T-cell (primary cell): ENCODE data around the gene RNF217. TPM values are rescaled to one million over a fixed set of nuclear protein-coding genes. Genes with fewer than 3 reads are reported as not detected.

ENCODE experiments used
- ATAC-seq, 4 experiments: fragments of 200-7000 bp in 3 of 4; fragments of 150-1000 bp in 1 of 4; cut with Tn5 transposase; replicated peaks in 1 of 4; 1 replicate in 3 of 4; 2 replicates in 1 of 4; pipeline ENCODE4 v1.10.0; 2021; ENCODE audit warnings: moderate library complexity in 3 of 4, mild to moderate bottlenecking in 2 of 4, moderate number of reproducible peaks in 1 of 4
- CTCF ChIA-PET, 2 donors: fragments of 300-600 bp; sonication (Branson Sonifier 250); formaldehyde crosslinking; loops; one replicate each; lab custom pipeline; 2022; ENCODE audit warnings: antibody characterized with exemption in 2 of 2; lab: Charles Lee
- POLR2A ChIA-PET, 2 donors: fragments of 300-600 bp; sonication (Branson Sonifier 250); formaldehyde crosslinking; loops; one replicate each; lab custom pipeline; 2022; ENCODE audit warnings: antibody characterized with exemption in 2 of 2; lab: Charles Lee
- DNase-seq, 35 experiments: peaks; one replicate each; pipeline versions ENCODE4 v3.0.0 to v3.0.0-alpha.2; 2013 to 2023
- H3K27ac ChIP-seq: one replicate; pipeline ENCODE4 v1.5.1; 2013; ENCODE audit warnings: low read length
- H3K27me3 ChIP-seq, 2 experiments: replicated peaks in 1 of 2; 1 replicate in 1 of 2; 2 replicates in 1 of 2; pipeline versions ENCODE4 v1.6.1 to v1.7.0; 2013; ENCODE audit warnings: low read length in 1 of 2, mixed read lengths in 1 of 2; ENCODE audit not compliant: control insufficient read depth in 2 of 2, insufficient read depth in 2 of 2; ENCODE audit errors: extremely low read depth in 1 of 2
- H3K36me3 ChIP-seq, 2 donors: 1 replicate in 1 of 2; 2 replicates in 1 of 2; pipeline versions ENCODE4 v1.6.1 to v1.7.0; 2013; ENCODE audit warnings: low read length in 1 of 2; ENCODE audit not compliant: control insufficient read depth in 2 of 2, insufficient read depth in 1 of 2; ENCODE audit errors: extremely low read depth in 1 of 2
- H3K4me1 ChIP-seq, 2 experiments: 1 replicate in 1 of 2; 2 replicates in 1 of 2; pipeline versions ENCODE4 v1.6.1 to v1.7.0; 2013; ENCODE audit warnings: low read length in 2 of 2, mixed read lengths in 1 of 2; ENCODE audit not compliant: insufficient read depth in 2 of 2, control insufficient read depth in 1 of 2; ENCODE audit errors: extremely low read depth in 1 of 2
- H3K4me3 ChIP-seq, 2 donors: 1 replicate in 1 of 2; 2 replicates in 1 of 2; pipeline versions ENCODE4 v1.5.1 to v1.7.0; 2013; ENCODE audit warnings: mild to moderate bottlenecking in 2 of 2, low read length in 1 of 2, moderate library complexity in 1 of 2; ENCODE audit not compliant: control insufficient read depth in 1 of 2; ENCODE audit errors: extremely low read depth in 1 of 2
- H3K9me3 ChIP-seq: 2 replicates; pipeline ENCODE4 v1.7.0; 2013
- H3K27ac Mint-ChIP-seq, 2 donors: one replicate each; pipeline ENCODE4 v1.8.0; 2020 to 2021; ENCODE audit warnings: mild to moderate bottlenecking in 2 of 2, mixed read lengths in 2 of 2
- H3K27me3 Mint-ChIP-seq, 2 donors: one replicate each; pipeline ENCODE4 v1.8.0; 2021 to 2022; ENCODE audit warnings: mixed read lengths in 2 of 2
- H3K36me3 Mint-ChIP-seq: one replicate; pipeline ENCODE4 v1.8.0; 2021; ENCODE audit warnings: mixed read lengths
- H3K4me1 Mint-ChIP-seq, 3 donors: one replicate each; pipeline ENCODE4 v1.8.0; 2020 to 2022; ENCODE audit warnings: mixed read lengths in 3 of 3, mild to moderate bottlenecking in 1 of 3
- H3K4me3 Mint-ChIP-seq, 3 donors: one replicate each; pipeline ENCODE4 v1.8.0; 2020 to 2022; ENCODE audit warnings: mild to moderate bottlenecking in 3 of 3, mixed read lengths in 3 of 3, moderate library complexity in 3 of 3
- H3K9me3 Mint-ChIP-seq, 3 donors: one replicate each; pipeline ENCODE4 v1.8.0; 2020 to 2022; ENCODE audit warnings: mixed read lengths in 3 of 3
- WGBS: methylation state at CpG from one replicate; pipeline ENCODE4 v1.1.5; 2013; ENCODE audit warnings: missing lambda C conversion rate; ENCODE audit not compliant: insufficient coverage; 5-methylcytosine and 5-hydroxymethylcytosine counted together
- total RNA-seq, 35 experiments: library from RNA in 6 of 35; stranded (reverse) in 6 of 35; fragments of 120-200 nt in 1 of 35; gene quantifications; one replicate each; pipeline versions ENCODE4 v1.2.1 to v1.2.4 and lab custom pipeline; 2013 to 2026

RNF217 gene
- total RNA-seq, 5 donors from 2014 or later (not counting 1 experiment from before 2014, with no cell fraction given) = 0.16 to 0.89 (median 0.59) TPM

DNA sequence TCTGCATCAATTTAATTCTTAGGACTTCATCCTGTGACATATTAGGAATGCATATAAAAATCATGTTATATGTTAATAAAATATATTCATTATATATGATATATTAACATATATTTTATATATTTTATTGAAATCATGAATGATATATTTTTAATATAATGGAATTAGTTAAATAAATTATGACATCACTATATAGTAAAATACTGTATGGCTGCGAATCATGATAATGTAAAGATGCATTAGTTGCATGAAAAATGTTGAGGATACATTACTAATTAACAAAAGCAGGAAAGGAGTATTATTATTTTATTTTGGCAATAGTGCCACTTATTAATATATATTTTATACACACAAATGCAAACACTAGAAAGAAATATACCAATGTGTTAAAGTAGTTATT is 8.4 kb upstream of the RNF217 start:
- no peak overlapping the region for H3K27ac ChIP-seq
- ChIA-PET CTCF (no interaction called here), POLR2A (no interaction called here)
- WGBS = no CpG with 5 or more reads among the region's 1 CpG
- H3K36me3 Mint-ChIP-seq = no peaks in the 10 kb centered on the region
- no peaks in the 10 kb centered on the region for H3K9me3 ChIP-seq
- peaks cover 0 to 14% of the 10 kb centered on the region in 2 experiments for H3K27me3 ChIP-seq
- H3K4me1 Mint-ChIP-seq = no peaks in the 10 kb centered on the region
- H3K9me3 Mint-ChIP-seq = peaks cover 0 to 3% (median 0%) of the 10 kb centered on the region in 3 donors
- H3K4me3 Mint-ChIP-seq = no peak overlapping the region
- peaks cover 14 to 21% of the 10 kb centered on the region in 2 donors for H3K27me3 Mint-ChIP-seq
- no peaks in the 10 kb centered on the region for H3K36me3 ChIP-seq
- no peak for DNase-seq
- H3K4me1 ChIP-seq = no peaks in the 10 kb centered on the region
- H3K4me3 ChIP-seq = no peak overlapping the region
- H3K27ac Mint-ChIP-seq = no peak overlapping the region
- no peak for ATAC-seq

DNA sequence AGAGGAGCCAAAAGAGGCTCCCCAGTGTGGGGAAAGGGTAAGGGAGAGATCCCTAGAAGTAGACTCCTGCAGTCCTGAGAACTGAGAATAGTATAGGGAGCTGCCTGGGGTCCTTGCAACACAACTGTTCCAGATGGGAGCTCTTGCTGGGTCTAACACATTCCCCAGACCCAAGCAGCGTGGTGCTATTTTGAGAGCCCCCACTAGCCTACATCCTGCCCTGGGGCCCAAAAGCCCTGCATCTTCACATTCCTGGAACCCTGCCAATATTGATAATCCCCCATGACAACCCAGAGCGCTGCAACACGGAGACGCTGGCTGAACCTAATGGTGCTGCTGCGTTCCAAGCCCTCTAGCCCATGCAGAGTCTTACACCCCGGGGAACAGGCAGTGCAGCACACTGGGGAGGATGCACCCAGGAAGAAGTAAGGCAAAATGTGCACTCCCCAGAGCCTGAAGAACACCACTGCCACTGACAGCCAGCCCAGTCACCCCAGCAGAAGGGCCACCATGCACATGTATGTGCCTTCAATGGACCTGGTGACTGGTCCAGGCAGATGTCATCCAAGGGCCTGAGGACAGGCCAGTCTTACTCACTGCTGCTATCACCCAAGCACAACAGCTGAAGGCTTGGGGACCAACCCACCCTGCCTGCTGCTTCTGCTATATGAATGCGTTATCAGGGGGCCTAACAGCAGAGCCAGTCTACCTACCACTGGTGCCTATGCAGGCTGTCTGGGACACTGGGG is 7.0 kb upstream of the RNF217 start:
- peaks cover 0 to 3% (median 3%) of the 10 kb centered on the region in 3 donors for H3K9me3 Mint-ChIP-seq
- no peaks in the 10 kb centered on the region for H3K36me3 ChIP-seq

DNA sequence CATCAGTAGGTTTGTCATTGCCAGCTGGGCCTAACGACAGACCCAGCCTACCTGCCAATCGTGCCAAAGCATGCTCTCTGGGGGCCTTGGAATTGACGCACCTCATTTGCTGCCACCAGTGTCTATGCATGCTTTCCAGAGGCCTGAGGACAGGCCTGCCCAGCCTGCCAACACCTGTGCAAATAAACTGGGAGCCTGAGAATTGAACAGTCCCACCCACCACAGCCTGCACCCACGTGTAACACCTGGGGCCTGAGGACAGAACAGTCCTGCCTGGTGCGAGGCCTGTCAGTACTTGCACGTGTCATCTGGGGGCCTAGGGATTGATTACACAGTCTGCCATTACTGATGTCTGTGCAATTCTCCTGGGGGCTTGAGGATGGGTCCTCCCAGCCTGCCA is 6.2 kb upstream of the RNF217 start:
- H3K27ac ChIP-seq = no peak overlapping the region
- Mint-ChIP-seq H3K4me1 (peaks cover 0 to under 1% (median under 1%) of the 10 kb centered on the region in 3 donors), H3K27ac (no peak overlapping the region), H3K4me3 (no peak overlapping the region), H3K27me3 (peaks cover 28 to 30% of the 10 kb centered on the region in 2 donors), H3K9me3 (peaks cover 0 to 3% (median 3%) of the 10 kb centered on the region in 3 donors), H3K36me3 (no peaks in the 10 kb centered on the region)
- no peak for DNase-seq
- peaks cover 0 to 14% of the 10 kb centered on the region in 2 experiments for H3K27me3 ChIP-seq
- H3K9me3 ChIP-seq = no peaks in the 10 kb centered on the region
- POLR2A ChIA-PET = no interaction called here
- no peak for ATAC-seq
- no peaks in the 10 kb centered on the region for H3K4me1 ChIP-seq
- no peak overlapping the region for H3K4me3 ChIP-seq
- H3K36me3 ChIP-seq = no peaks in the 10 kb centered on the region
- WGBS = 76% methylated on average over 5 of the region's 6 CpGs
- CTCF ChIA-PET = no interaction called here

More for the DNA sequence above, 7.0 kb upstream of the RNF217 start:
- POLR2A ChIA-PET = no interaction called here
- CTCF ChIA-PET = no interaction called here
- ATAC-seq = no peak
- no peak overlapping the region for H3K27ac ChIP-seq
- no peak for DNase-seq
- H3K27me3 ChIP-seq = peaks cover 0 to 14% of the 10 kb centered on the region in 2 experiments
- Mint-ChIP-seq H3K4me1 (no peaks in the 10 kb centered on the region), H3K4me3 (no peak overlapping the region), H3K27me3 (peaks cover 21 to 23% of the 10 kb centered on the region in 2 donors), H3K36me3 (no peaks in the 10 kb centered on the region), H3K27ac (no peak overlapping the region)
- H3K9me3 ChIP-seq = no peaks in the 10 kb centered on the region
- 81% methylated on average over 7 of the region's 7 CpGs for WGBS
- no peak overlapping the region for H3K4me3 ChIP-seq
- no peaks in the 10 kb centered on the region for H3K4me1 ChIP-seq

DNA sequence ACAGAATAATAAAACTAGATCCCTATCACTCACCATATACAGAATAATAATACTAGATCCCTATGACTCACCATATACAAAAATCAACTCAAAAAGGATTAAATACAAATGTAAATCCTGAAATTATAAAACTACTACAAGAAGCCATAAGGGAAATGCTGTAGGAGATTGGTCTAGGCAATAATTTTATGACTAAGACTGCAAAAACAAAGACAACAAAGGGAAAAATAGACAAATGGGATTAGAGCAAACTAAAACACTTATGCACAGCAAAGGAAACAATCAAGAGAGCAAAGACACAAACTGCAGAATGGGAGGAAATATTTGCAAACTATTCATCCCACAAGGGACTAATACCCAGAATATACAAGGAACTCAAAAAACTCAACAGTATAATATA is 4.1 kb upstream of the RNF217 start:
- Histone ChIP-seq H3K4me3 (no peak overlapping the region), H3K36me3 (no peaks in the 10 kb centered on the region), H3K27ac (no peak overlapping the region), H3K9me3 (no peaks in the 10 kb centered on the region), H3K4me1 (peaks cover 2 to 8% of the 10 kb centered on the region in 2 experiments), H3K27me3 (peaks cover 0 to 24% of the 10 kb centered on the region in 2 experiments)
- H3K27me3 Mint-ChIP-seq = peaks cover 37 to 39% of the 10 kb centered on the region in 2 donors
- ATAC-seq (no peak), DNase-seq (no peak)
- ChIA-PET CTCF (no interaction called here), POLR2A (no interaction called here)
- H3K9me3 Mint-ChIP-seq = peaks cover 0 to 3% (median 3%) of the 10 kb centered on the region in 3 donors
- H3K36me3 Mint-ChIP-seq = no peaks in the 10 kb centered on the region
- H3K4me3 Mint-ChIP-seq = no peak overlapping the region
- no peak overlapping the region for H3K27ac Mint-ChIP-seq
- peaks cover 10% of the 10 kb centered on the region in 3 donors for H3K4me1 Mint-ChIP-seq

DNA sequence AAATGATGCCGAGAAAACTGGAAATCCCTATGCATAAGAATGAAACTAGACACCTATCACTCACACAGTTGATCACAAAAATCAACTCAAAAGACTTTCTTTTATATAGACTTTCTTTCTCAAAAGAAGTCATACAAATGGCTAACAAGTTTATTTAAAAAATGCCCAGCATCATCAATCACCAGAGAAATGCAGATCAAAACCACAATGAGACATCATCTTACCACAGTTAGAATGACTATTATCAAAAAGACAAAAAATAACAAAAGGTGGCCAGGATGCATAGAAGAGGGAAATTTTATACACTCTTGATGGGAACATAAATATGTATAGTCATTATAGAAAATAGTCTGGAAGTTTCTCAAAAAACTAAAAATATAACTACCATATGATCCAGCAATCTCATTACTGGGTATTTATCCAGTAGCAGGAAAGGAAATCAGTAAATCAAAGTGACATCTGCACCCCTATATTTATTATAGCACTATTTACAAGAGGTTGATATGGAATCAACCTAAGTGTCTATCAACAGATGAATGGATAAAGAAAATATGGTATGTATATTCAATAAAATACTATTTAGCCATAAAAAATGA is 3.4 kb upstream of the RNF217 start:
- no peak overlapping the region for H3K27ac Mint-ChIP-seq
- peaks cover 0 to 3% (median 3%) of the 10 kb centered on the region in 3 donors for H3K9me3 Mint-ChIP-seq
- H3K27me3 Mint-ChIP-seq = peaks cover 44 to 45% of the 10 kb centered on the region in 2 donors
- ATAC-seq = no peak
- Histone ChIP-seq H3K27me3 (peaks cover 0 to 26% of the 10 kb centered on the region in 2 experiments), H3K4me3 (no peak overlapping the region), H3K36me3 (no peaks in the 10 kb centered on the region), H3K27ac (no peak overlapping the region), H3K4me1 (peaks cover 3 to 8% of the 10 kb centered on the region in 2 experiments), H3K9me3 (no peaks in the 10 kb centered on the region)
- 17% methylated on average over 1 of the region's 1 CpG for WGBS
- DNase-seq = no peak
- no peaks in the 10 kb centered on the region for H3K36me3 Mint-ChIP-seq
- POLR2A ChIA-PET = no interaction called here
- H3K4me1 Mint-ChIP-seq = peaks cover 15% of the 10 kb centered on the region in 3 donors
- H3K4me3 Mint-ChIP-seq = no peak overlapping the region
- CTCF ChIA-PET = no interaction called here

DNA sequence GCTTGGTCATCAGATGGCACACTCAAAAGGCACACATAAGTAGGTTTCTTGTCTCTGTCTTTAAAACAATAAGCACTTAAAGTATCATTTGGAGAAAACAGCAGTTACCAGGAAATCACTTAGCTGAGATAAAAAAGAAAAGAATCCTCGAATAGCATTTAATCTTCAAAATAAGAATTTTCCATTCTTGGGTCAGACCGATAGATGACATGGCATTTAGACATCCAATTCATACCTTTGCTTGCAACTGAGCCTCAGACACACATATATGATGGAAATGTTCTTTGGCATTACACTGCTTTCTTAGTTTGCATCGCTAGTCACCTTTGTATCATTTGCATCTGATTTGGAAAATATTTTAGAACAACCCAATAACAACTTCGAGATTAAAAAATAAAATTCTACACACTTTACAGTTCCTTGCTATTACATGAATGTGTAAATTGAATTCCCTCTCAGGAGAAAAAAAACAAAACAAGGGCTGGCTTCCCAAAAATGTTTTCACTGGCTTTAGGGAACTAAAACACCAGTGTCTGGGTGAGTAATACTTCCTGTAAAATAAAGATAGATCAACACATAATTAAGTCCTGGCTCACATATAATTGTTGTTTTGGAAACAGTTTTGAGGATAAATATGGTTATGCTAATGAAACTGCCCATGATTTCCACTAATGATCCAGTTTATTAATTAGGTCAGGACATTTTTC is 1.3 kb upstream of the RNF217 start:
- H3K36me3 ChIP-seq = no peaks in the 10 kb centered on the region
- DNase-seq = no peak
- H3K9me3 Mint-ChIP-seq = peaks cover 0 to 3% (median 3%) of the 10 kb centered on the region in 3 donors
- H3K9me3 ChIP-seq = no peaks in the 10 kb centered on the region
- peaks cover 0 to 16% of the 10 kb centered on the region in 2 experiments for H3K27me3 ChIP-seq
- WGBS = no CpG with 5 or more reads among the region's 4 CpGs
- no peak overlapping the region for H3K27ac Mint-ChIP-seq
- peaks cover 15 to 17% (median 15%) of the 10 kb centered on the region in 3 donors for H3K4me1 Mint-ChIP-seq
- H3K27ac ChIP-seq = no peak overlapping the region
- peaks cover 48 to 50% of the 10 kb centered on the region in 2 donors for H3K27me3 Mint-ChIP-seq
- H3K4me3 Mint-ChIP-seq = peak overlapping the region; percentile 66 to 80 (median 73)
- no peak for ATAC-seq
- peaks cover 3 to 8% of the 10 kb centered on the region in 2 experiments for H3K4me1 ChIP-seq
- ChIA-PET CTCF (no interaction called here), POLR2A (no interaction called here)
- no peak overlapping the region for H3K4me3 ChIP-seq
- H3K36me3 Mint-ChIP-seq = no peaks in the 10 kb centered on the region
